Uterus (tissue), 2 donors: Measurements from ENCODE around the gene ANKRD63.

Experiments used
- POLR2A ChIP-seq, 2 donors: fragments of 450-650 bp; IDR thresholded peaks; one replicate each; pipeline ENCODE4 v1.6.1; 2016; ENCODE audit warnings: antibody characterized with exemption in 2 of 2, mild to moderate bottlenecking in 1 of 2, moderate library complexity in 1 of 2
- TF ChIP-seq, protein P1 (sequence below), 4 experiments: fragments of 200-600 bp in 2 of 4; fragments of 450-650 bp in 2 of 4; sonication (generic) in 2 of 4; IDR thresholded peaks; one replicate each; pipeline ENCODE4 v1.5.1; 2016 to 2019; ENCODE audit warnings: antibody characterized with exemption in 4 of 4, mild to moderate bottlenecking in 2 of 4, moderate library complexity in 1 of 4

DNA sequence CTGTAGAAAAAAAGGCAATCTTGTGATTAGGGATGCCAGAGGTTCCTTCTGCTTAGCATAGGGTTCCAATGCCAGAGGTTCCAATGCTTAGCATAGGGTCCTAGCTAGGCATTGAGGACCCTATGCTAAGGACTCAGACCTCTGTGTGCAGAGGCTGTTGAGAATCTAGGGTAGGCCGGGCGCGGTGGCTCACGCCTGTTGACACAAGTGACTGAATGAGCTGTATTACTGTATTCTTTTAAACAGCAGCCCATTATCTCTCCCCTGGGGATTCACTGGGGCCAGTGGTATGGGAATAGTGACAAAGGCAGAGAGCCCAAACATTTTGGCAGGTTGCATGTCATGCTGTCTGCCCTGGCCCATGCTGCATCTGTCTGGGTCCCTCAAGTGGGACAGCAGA lies 27.8 kb downstream of the ANKRD63 start:
- TF ChIP-seq, protein P1, sequence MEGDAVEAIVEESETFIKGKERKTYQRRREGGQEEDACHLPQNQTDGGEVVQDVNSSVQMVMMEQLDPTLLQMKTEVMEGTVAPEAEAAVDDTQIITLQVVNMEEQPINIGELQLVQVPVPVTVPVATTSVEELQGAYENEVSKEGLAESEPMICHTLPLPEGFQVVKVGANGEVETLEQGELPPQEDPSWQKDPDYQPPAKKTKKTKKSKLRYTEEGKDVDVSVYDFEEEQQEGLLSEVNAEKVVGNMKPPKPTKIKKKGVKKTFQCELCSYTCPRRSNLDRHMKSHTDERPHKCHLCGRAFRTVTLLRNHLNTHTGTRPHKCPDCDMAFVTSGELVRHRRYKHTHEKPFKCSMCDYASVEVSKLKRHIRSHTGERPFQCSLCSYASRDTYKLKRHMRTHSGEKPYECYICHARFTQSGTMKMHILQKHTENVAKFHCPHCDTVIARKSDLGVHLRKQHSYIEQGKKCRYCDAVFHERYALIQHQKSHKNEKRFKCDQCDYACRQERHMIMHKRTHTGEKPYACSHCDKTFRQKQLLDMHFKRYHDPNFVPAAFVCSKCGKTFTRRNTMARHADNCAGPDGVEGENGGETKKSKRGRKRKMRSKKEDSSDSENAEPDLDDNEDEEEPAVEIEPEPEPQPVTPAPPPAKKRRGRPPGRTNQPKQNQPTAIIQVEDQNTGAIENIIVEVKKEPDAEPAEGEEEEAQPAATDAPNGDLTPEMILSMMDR (IDR thresholded peaks at IDR 0.05), result no peak
- TF ChIP-seq POLR2A (IDR thresholded peaks at IDR 0.05), result no peak
